DMS53 (cell line): ENCODE measurements around the gene WDR37.

Experiments
- DNase-seq: peaks from one replicate; lab custom pipeline; 2025; lab: John Stamatoyannopoulos, UW

Gene WDR37

DNA sequence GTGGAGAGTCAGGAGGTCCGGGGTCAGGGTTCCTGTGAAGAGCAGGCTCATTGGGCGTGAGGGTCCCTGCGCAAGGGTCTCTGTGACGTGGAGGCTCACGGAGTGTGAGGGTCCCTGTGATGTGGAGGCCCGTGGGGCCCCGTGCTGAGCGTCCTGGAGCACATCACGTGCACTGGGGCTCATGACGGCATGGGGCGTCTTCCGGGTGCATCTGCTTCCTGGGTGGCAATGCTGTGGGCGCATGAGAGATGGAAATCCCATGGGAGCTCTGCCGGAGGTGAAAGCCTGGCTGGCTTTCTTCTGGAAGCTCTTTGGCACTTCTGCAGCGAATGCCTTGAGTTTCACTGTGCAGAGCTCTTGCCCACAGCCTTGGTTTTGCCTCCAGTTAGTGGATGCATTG, 71.4 kb downstream of the WDR37 start:
- DNase-seq, result no peak

DNA sequence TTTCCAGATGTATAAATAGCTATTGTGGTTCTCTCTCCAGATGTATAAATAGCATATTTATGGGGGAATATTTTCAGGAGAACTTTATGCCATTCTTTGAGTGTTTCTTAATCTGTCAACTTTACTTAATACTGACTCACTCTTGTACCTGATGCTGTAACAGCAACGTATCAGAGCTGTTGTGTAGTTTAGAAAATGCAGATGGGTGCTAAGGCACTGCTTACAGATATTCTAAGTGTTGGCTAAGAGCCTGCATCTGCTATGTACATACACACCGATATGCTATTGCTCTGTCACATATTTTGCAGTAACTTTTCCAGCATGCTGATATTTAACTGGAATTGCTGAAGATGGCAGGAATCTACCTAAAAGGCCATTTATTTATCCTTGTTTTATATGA, 71.9 kb downstream of the WDR37 start:
- no peak for DNase-seq

DNA sequence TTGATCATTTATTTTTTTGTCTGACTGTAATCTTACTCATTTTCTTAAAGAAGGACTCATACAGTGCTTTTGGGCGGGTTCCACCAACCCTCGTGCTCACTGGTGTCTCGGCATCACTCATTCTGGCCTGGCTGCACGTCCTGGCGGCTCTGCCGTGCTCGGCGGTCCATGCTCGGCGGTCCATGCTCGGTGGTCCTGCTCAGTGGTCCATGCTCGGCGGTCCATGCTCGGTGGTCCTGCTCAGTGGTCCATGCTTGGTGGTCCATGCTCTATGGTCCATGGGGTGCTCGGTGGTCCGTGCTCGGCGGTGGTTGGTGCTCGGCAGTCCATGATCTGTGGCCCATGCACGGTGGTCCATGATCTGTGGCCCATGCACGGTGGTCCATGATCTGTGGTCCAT, 72.5 kb downstream of the WDR37 start:
- DNase-seq, result no peak

GRCh38 chr10:1130226-1130625, 74.0 kb downstream of the WDR37 start:
- no peak for DNase-seq

DNA sequence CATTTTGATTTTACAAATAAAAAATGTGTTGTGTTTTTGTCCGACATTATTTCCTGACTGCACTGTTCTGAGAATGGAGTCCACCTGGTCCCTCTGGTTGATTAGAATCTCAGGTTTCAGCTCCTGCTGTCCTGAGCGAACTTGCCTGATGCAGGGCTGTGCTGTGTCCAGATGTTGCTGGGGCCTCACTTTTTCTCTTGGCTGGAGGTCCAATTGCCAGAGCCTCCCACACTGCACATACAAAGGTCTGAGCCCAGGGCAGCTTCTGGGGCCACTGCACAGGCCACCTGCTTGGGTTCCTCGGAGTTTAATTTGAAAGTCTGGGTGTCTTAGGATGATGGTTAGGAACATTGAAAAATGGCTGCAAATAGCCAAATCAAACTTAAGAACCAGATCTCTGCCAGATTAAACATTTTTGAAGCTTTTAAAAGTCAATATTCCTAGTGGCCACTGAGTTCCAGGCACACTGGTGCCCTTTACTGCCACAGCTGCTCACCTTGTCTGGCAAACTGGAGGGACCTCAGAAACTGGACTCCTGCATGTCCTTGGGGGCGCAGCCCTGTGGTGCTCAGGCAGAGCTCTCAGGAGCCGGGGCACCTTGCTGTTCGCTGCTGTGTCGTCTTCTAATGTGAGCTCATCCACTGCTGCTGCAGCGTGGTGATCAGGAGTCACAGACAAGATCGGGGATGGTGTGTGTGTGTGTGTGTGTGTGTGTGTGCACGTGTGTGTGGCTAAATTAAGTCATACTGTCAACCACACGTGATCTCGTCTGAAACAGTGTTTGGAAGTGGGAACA, 75.0 kb downstream of the WDR37 start:
- DNase-seq, result no peak

GRCh38 chr10:1132584-1132983, 76.4 kb downstream of the WDR37 start:
- DNase-seq, result no peak

DNA sequence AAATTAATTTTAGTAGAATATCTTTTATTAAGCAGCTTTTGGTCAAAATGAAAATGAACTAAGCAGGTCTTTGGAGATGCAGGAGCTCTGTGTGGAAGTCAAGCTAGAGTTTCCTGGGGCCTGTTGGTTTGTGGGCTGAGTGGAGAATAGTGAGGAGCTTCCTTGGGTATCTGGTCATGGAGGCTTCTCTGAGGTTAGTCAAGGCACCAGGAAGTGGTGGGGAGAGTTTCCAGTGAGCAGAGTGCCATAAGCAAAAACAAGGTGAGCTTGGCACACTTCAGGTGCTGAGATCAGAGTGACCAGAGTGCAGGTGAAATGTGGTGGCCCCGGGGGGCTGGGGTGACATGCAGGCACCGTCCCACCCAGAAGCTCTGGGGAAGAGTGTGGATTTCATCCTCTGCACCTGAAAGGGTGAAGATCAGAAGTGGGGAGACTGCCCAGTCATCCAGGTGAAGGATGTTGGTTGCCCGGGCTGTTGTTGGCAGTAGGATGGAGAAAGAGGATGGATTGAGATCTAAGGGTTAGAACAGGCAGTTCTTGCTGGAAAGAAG, 77.4 kb downstream of the WDR37 start:
- DNase-seq, result no peak

DNA sequence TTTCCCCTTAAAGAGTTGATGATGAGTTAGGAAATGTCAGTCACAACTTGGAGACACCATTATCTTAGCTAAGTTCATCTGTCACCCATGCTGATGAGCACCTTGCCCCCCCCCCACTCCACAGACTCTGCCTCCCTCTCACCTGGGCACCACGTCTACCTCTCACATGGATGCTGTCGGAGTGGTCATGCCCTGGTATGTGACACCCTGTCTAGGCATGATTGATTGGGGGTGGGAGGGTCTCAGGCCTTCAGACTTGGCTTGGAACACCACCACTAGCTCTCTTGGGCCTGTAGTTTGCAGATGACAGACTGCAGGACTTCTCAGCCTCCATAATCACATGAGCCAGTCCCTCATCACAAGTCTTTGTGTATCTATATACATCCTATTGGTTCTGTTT, 78.0 kb downstream of the WDR37 start:
- DNase-seq, result no peak

- DNase-seq, result no peak
These were observed 80.1 kb downstream of the WDR37 start for GRCh38 chr10:1136268-1136667.

GRCh38 chr10:1137499-1138163, 81.4 kb downstream of the WDR37 start:
- DNase-seq, result no peak

DNA sequence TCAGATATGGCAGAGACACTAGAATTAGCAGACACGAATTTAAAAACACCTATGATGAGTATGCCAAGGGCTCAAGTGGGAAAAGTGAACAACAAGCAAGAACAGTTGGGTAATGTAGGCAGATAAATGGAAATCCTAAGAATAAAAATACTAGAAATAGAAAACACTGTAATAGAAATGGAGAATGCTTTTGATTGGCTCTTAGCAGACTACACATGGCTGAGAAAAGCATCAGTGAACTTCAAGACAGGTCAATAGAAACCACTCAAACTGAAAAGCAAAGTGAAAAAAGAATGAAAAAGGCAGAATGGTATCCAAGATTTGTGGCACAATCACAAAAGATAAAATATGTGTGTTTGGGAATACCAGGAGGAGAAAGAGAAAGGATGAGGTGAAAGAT, 82.3 kb downstream of the WDR37 start:
- DNase-seq, result no peak

- DNase-seq, result no peak
These were observed 85.1 kb downstream of the WDR37 start for GRCh38 chr10:1141261-1141660.

DNA sequence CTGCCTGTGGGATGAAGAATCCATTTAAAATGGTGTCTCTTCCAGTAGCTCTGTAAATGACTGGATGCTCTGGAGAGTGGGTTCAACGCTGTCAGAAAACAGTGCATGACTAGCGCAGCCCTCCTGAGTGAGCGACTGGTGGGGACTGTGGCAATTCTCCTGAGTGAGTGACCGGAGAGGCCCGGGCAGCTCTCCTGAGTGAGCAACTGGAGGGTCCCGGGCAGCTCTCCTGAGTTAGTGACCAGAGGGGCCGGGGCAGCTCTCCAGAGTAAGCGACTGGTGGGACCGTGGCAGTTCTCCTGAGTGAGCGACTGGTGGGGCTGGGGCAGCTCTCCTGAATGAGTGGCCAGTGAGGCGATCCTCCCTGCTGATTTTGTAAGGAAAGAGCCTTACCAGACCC, 85.5 kb downstream of the WDR37 start:
- DNase-seq, result no peak

- DNase-seq, result peak; percentile 14
These were observed 86.4 kb downstream of the WDR37 start for GRCh38 chr10:1142596-1142995.

DNA sequence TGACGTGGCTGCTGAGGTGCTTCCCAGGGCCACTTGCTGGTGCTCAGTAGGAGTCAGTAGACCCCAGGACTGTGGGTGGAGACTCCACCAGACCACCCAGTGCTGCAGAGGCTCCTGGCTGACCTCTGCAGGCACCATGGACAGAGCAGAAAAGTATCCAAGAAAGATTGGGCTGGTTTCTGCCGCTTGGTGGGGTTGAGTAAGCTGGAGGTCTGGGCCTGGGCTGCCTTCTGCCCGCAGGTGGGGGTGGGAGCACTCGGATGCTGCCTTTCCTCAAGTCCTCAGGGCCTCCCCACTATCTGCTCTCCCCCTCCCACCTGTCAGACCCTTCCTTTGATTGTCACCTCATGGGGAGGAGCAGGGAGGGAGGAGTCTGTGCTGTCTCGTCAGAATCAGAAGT, 91.6 kb downstream of the WDR37 start:
- no peak for DNase-seq

- no peak for DNase-seq
These were observed 92.8 kb downstream of the WDR37 start for GRCh38 chr10:1148855-1149605.

- no peak for DNase-seq
These were observed 93.8 kb downstream of the WDR37 start for GRCh38 chr10:1149793-1150637.

DNA sequence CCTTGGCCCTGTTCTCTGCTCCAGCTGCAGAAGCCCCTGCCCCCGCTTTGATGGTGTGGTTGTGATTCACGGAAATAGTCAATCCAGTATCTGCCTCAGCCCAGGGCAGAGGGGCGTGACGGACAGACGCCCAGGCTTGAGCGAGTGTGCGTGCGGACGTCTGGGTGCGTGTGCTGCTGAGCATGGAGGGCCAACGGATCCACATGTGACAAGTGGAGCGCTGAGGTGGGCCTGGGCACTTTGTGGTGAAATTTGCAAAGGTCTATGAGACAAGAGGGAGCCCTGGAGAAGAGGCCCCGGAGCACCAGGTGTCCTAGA, 94.4 kb downstream of the WDR37 start:
- no peak for DNase-seq

GRCh38 chr10:1151076-1152033, 95.2 kb downstream of the WDR37 start:
- DNase-seq, result no peak

- no peak for DNase-seq
These were observed 96.4 kb downstream of the WDR37 start for GRCh38 chr10:1152386-1153250.
